Activated CD8-positive, alpha-beta T cell treated with anti-CD3 and anti-CD28 coated beads, Interleukin-2, amount 10 ng/mL, durations not matched to agents 7 days and 5 days (primary cell): ENCODE measurements around the gene EVA1A. TPM values are rescaled to one million over a fixed set of nuclear protein-coding genes. Genes with fewer than 3 reads are reported as not detected.
"Not testable (repeated sequence)": the region's sequence is repeated elsewhere in the genome, so short reads cannot be mapped to it uniquely, and the experiment has no call there.

ENCODE experiments used
- ATAC-seq: fragments of 150-1000 bp; cut with Tn5 transposase; one replicate; pipeline ENCODE4 v1.10.0; 2021; ENCODE audit warnings: moderate library complexity
- CTCF ChIA-PET: fragments of 350-600 bp; sonication (Branson Sonifier 250); formaldehyde crosslinking; loops from one replicate; lab custom pipeline; 2021; ENCODE audit warnings: antibody characterized with exemption; lab: Charles Lee
- POLR2A ChIA-PET: fragments of 350-600 bp; sonication (Branson Sonifier 250); formaldehyde crosslinking; loops from one replicate; lab custom pipeline; 2021; ENCODE audit warnings: antibody characterized with exemption; lab: Charles Lee
- DNase-seq: peaks from one replicate; pipeline ENCODE4 v3.0.0-alpha.2; 2020
- H3K27ac Mint-ChIP-seq: one replicate; pipeline ENCODE4 v1.8.0; 2021; ENCODE audit warnings: mild to moderate bottlenecking, mixed read lengths
- H3K27me3 Mint-ChIP-seq: one replicate; pipeline ENCODE4 v1.8.0; 2021; ENCODE audit warnings: low read depth, mixed read lengths
- H3K36me3 Mint-ChIP-seq: one replicate; pipeline ENCODE4 v1.8.0; 2021; ENCODE audit warnings: low read depth, mixed read lengths
- H3K4me1 Mint-ChIP-seq: one replicate; pipeline ENCODE4 v1.8.0; 2021; ENCODE audit warnings: low read depth, mixed read lengths
- H3K4me3 Mint-ChIP-seq: one replicate; pipeline ENCODE4 v1.8.0; 2021; ENCODE audit warnings: mild to moderate bottlenecking, mixed read lengths
- H3K9me3 Mint-ChIP-seq: one replicate; pipeline ENCODE4 v1.8.0; 2022; ENCODE audit warnings: mixed read lengths; ENCODE audit not compliant: insufficient read depth
- total RNA-seq, 2 experiments: library from RNA; stranded (reverse); gene quantifications; one replicate each; pipeline ENCODE4 v1.2.3, GENCODE V29; 2021

EVA1A gene
- total RNA-seq, 2 experiments from 2014 or later = not detected

GRCh38 chr2:75498907-75499306 lies 61.8 kb downstream of the EVA1A start:
- Mint-ChIP-seq H3K9me3 (no peaks in the 10 kb centered on the region), H3K27ac (no peak overlapping the region), H3K36me3 (no peaks in the 10 kb centered on the region), H3K4me1 (no peaks in the 10 kb centered on the region), H3K4me3 (no peak overlapping the region), H3K27me3 (peaks cover 2% of the 10 kb centered on the region)
- ChIA-PET POLR2A (interaction anchor here (0.6 kb wide), 1 partner anchor 39 kb away, joined by 3 read pairs; no protein-coding TSS in a partner anchor), CTCF (no interaction called here)
- DNase-seq (no peak), ATAC-seq (no peak)

GRCh38 chr2:75497256-75497655 lies 63.5 kb downstream of the EVA1A start:
- Mint-ChIP-seq H3K27me3 (peaks cover 2% of the 10 kb centered on the region), H3K4me3 (no peak overlapping the region), H3K9me3 (no peaks in the 10 kb centered on the region), H3K36me3 (no peaks in the 10 kb centered on the region), H3K27ac (no peak overlapping the region), H3K4me1 (no peaks in the 10 kb centered on the region)
- CTCF ChIA-PET = interaction anchor here (1.0 to 1.4 kb wide), 2 partner anchors 15 to 111 kb away, joined by 3 read pairs; no protein-coding TSS in a partner anchor
- DNase-seq (no peak), ATAC-seq (no peak)
- POLR2A ChIA-PET = no interaction called here

GRCh38 chr2:75495862-75496261 lies 64.9 kb downstream of the EVA1A start:
- ChIA-PET POLR2A (no interaction called here), CTCF (no interaction called here)
- Mint-ChIP-seq H3K4me1 (no peaks in the 10 kb centered on the region), H3K27ac (no peak overlapping the region), H3K9me3 (no peaks in the 10 kb centered on the region), H3K36me3 (no peaks in the 10 kb centered on the region), H3K27me3 (peaks cover 2% of the 10 kb centered on the region), H3K4me3 (no peak overlapping the region)
- ATAC-seq = no peak
- no peak for DNase-seq

- no peaks in the 10 kb centered on the region for H3K9me3 Mint-ChIP-seq
- H3K27me3 Mint-ChIP-seq = peaks cover 2% of the 10 kb centered on the region
- no peaks in the 10 kb centered on the region for H3K36me3 Mint-ChIP-seq
- no peaks in the 10 kb centered on the region for H3K4me1 Mint-ChIP-seq
- DNase-seq (no peak), ATAC-seq (no peak)
- H3K4me3 Mint-ChIP-seq = no peak overlapping the region
- ChIA-PET CTCF (no interaction called here), POLR2A (no interaction called here)
- H3K27ac Mint-ChIP-seq = no peak overlapping the region
Measured at GRCh38 chr2:75494137-75494769, 66.5 kb downstream of the EVA1A start.

GRCh38 chr2:75493230-75493629 lies 67.5 kb downstream of the EVA1A start:
- Mint-ChIP-seq H3K36me3 (no peaks in the 10 kb centered on the region), H3K4me1 (no peaks in the 10 kb centered on the region), H3K27ac (no peak overlapping the region), H3K9me3 (no peaks in the 10 kb centered on the region), H3K27me3 (peaks cover 2% of the 10 kb centered on the region), H3K4me3 (no peak overlapping the region)
- ATAC-seq = no peak
- no peak for DNase-seq
- ChIA-PET POLR2A (no interaction called here), CTCF (no interaction called here)

GRCh38 chr2:75491129-75491753 lies 69.5 kb downstream of the EVA1A start:
- H3K36me3 Mint-ChIP-seq = no peaks in the 10 kb centered on the region
- no peak for ATAC-seq
- H3K4me1 Mint-ChIP-seq = no peaks in the 10 kb centered on the region
- H3K27ac Mint-ChIP-seq = no peak overlapping the region
- H3K9me3 Mint-ChIP-seq = no peaks in the 10 kb centered on the region
- H3K4me3 Mint-ChIP-seq = no peak overlapping the region
- H3K27me3 Mint-ChIP-seq = peaks cover 4% of the 10 kb centered on the region
- no peak for DNase-seq
- POLR2A ChIA-PET = no interaction called here
- CTCF ChIA-PET = no interaction called here

GRCh38 chr2:75489721-75490120 lies 71.0 kb downstream of the EVA1A start:
- DNase-seq = no peak
- H3K9me3 Mint-ChIP-seq = no peaks in the 10 kb centered on the region
- no peak overlapping the region for H3K4me3 Mint-ChIP-seq
- no peaks in the 10 kb centered on the region for H3K4me1 Mint-ChIP-seq
- POLR2A ChIA-PET = no interaction called here
- H3K27ac Mint-ChIP-seq = no peak overlapping the region
- CTCF ChIA-PET = no interaction called here
- no peaks in the 10 kb centered on the region for H3K36me3 Mint-ChIP-seq
- ATAC-seq = no peak
- H3K27me3 Mint-ChIP-seq = peaks cover 4% of the 10 kb centered on the region

GRCh38 chr2:75488157-75488556 lies 72.6 kb downstream of the EVA1A start:
- no peak for DNase-seq
- no peak overlapping the region for H3K27ac Mint-ChIP-seq
- H3K4me1 Mint-ChIP-seq = no peaks in the 10 kb centered on the region
- H3K9me3 Mint-ChIP-seq = no peaks in the 10 kb centered on the region
- ChIA-PET POLR2A (no interaction called here), CTCF (no interaction called here)
- peaks cover 4% of the 10 kb centered on the region for H3K27me3 Mint-ChIP-seq
- no peaks in the 10 kb centered on the region for H3K36me3 Mint-ChIP-seq
- no peak overlapping the region for H3K4me3 Mint-ChIP-seq
- no peak for ATAC-seq

GRCh38 chr2:75486735-75487134 lies 74.0 kb downstream of the EVA1A start:
- H3K4me1 Mint-ChIP-seq, H3K27me3 Mint-ChIP-seq, ATAC-seq, POLR2A ChIA-PET, DNase-seq, H3K36me3 Mint-ChIP-seq, CTCF ChIA-PET, H3K9me3 Mint-ChIP-seq, H3K27ac Mint-ChIP-seq, H3K4me3 Mint-ChIP-seq: not testable (repeated sequence)

- no peaks in the 10 kb centered on the region for H3K36me3 Mint-ChIP-seq
- H3K27ac Mint-ChIP-seq = no peak overlapping the region
- ChIA-PET CTCF (no interaction called here), POLR2A (no interaction called here)
- H3K27me3 Mint-ChIP-seq = peaks cover 8% of the 10 kb centered on the region
- H3K4me3 Mint-ChIP-seq = no peak overlapping the region
- no peak for ATAC-seq
- H3K9me3 Mint-ChIP-seq = no peaks in the 10 kb centered on the region
- DNase-seq = no peak
- H3K4me1 Mint-ChIP-seq = no peaks in the 10 kb centered on the region
Measured at GRCh38 chr2:75484840-75485239, 75.9 kb downstream of the EVA1A start.

GRCh38 chr2:75483878-75484277 lies 76.9 kb downstream of the EVA1A start:
- peaks cover 8% of the 10 kb centered on the region for H3K27me3 Mint-ChIP-seq
- H3K9me3 Mint-ChIP-seq = no peaks in the 10 kb centered on the region
- no peak overlapping the region for H3K27ac Mint-ChIP-seq
- no peak for DNase-seq
- no peak for ATAC-seq
- no peaks in the 10 kb centered on the region for H3K4me1 Mint-ChIP-seq
- H3K4me3 Mint-ChIP-seq = no peak overlapping the region
- H3K36me3 Mint-ChIP-seq = no peaks in the 10 kb centered on the region
- ChIA-PET POLR2A (no interaction called here), CTCF (no interaction called here)

- Mint-ChIP-seq H3K27me3 (peaks cover 10% of the 10 kb centered on the region), H3K36me3 (no peaks in the 10 kb centered on the region), H3K9me3 (no peaks in the 10 kb centered on the region), H3K27ac (no peak overlapping the region), H3K4me1 (no peaks in the 10 kb centered on the region), H3K4me3 (no peak overlapping the region)
- no peak for DNase-seq
- POLR2A ChIA-PET = no interaction called here
- CTCF ChIA-PET = interaction anchor here (1.0 to 1.1 kb wide), 2 partner anchors 15 to 16 kb away, joined by 3 read pairs; no protein-coding TSS in a partner anchor
- no peak for ATAC-seq
Measured at GRCh38 chr2:75482398-75482797, 78.3 kb downstream of the EVA1A start.
